ENCODE results near the gene DLG2.

GRCh38 chr11:83779876-83780275, 1847.3 kb downstream of the DLG2 start:
- TF ChIP-seq CTCF (IDR thresholded peaks at IDR 0.05; ENCODE audit: insufficient read depth, low read depth, low read length) (no peak), EZH2 (IDR thresholded peaks at IDR 0.05; ENCODE audit: insufficient read depth, low read length) (no peak)
